Measurements from ENCODE around the gene LRCH4.

LRCH4 gene

GRCh38 chr7:100563100-100563564 is 22.8 kb downstream of the LRCH4 start:
- Histone ChIP-seq H3K27me3 (ENCODE audit: insufficient read depth, low read length, poor library complexity) (no peaks in the 10 kb centered on the region), H3K27ac (ENCODE audit: low read length) (no peak overlapping the region), H3K9ac (ENCODE audit: low read depth, low read length) (no peak overlapping the region), H4K20me1 (ENCODE audit: insufficient read depth, low read length) (peaks cover 14% of the 10 kb centered on the region), H2AFZ (ENCODE audit: low read depth, low read length) (no peak overlapping the region), H3K36me3 (ENCODE audit: insufficient read depth, low read length) (peaks cover 20% of the 10 kb centered on the region), H3K4me3 (ENCODE audit: low read depth in 1 of 2, low read length in 2 of 2) (no peak overlapping the region), H3K4me2 (ENCODE audit: insufficient read depth, low read length) (no peak overlapping the region), H3K4me1 (ENCODE audit: insufficient read depth, low read length) (peaks cover 3% of the 10 kb centered on the region; the same call in 1 of the 2 replicates), H3K79me2 (ENCODE audit: insufficient read depth, low read length) (no peaks in the 10 kb centered on the region), H3K9me3 (ENCODE audit: insufficient read depth, low read length, severe bottlenecking) (no peaks in the 10 kb centered on the region)
- TF ChIP-seq CTCF (IDR thresholded peaks at IDR 0.05; ENCODE audit: borderline replicate concordance, extremely low read depth, low read length, poor library complexity, severe bottlenecking) = no peak
- TF ChIP-seq EZH2 (IDR thresholded peaks at IDR 0.05; ENCODE audit: borderline replicate concordance, low read depth, low read length, severe bottlenecking) = no peak
- ATAC-seq (ENCODE audit: insufficient read depth, low read depth) (no peak), DNase-seq (no peak)

- DNase-seq (no peak), ATAC-seq (ENCODE audit: insufficient read depth, low read depth) (no peak)
- Histone ChIP-seq H2AFZ (ENCODE audit: low read depth, low read length) (no peak overlapping the region), H3K79me2 (ENCODE audit: insufficient read depth, low read length) (no peaks in the 10 kb centered on the region), H3K36me3 (ENCODE audit: insufficient read depth, low read length) (peaks cover 20% of the 10 kb centered on the region), H3K4me2 (ENCODE audit: insufficient read depth, low read length) (no peak overlapping the region), H3K4me1 (ENCODE audit: insufficient read depth, low read length) (peaks cover 3% of the 10 kb centered on the region; the same call in 1 of the 2 replicates), H4K20me1 (ENCODE audit: insufficient read depth, low read length) (peaks cover 8% of the 10 kb centered on the region), H3K27ac (ENCODE audit: low read length) (no peak overlapping the region), H3K9me3 (ENCODE audit: insufficient read depth, low read length, severe bottlenecking) (no peaks in the 10 kb centered on the region), H3K9ac (ENCODE audit: low read depth, low read length) (no peak overlapping the region), H3K4me3 (ENCODE audit: low read depth in 1 of 2, low read length in 2 of 2) (no peak overlapping the region), H3K27me3 (ENCODE audit: insufficient read depth, low read length, poor library complexity) (no peaks in the 10 kb centered on the region)
- TF ChIP-seq CTCF (IDR thresholded peaks at IDR 0.05; ENCODE audit: borderline replicate concordance, extremely low read depth, low read length, poor library complexity, severe bottlenecking) (no peak), EZH2 (IDR thresholded peaks at IDR 0.05; ENCODE audit: borderline replicate concordance, low read depth, low read length, severe bottlenecking) (no peak)
These were observed 23.5 kb downstream of the LRCH4 start for GRCh38 chr7:100562195-100563099.

GRCh38 chr7:100561491-100562194 is 24.3 kb downstream of the LRCH4 start:
- no peak overlapping the region for H3K27ac ChIP-seq (ENCODE audit: low read length)
- no peak overlapping the region for H3K9ac ChIP-seq (ENCODE audit: low read depth, low read length)
- no peaks in the 10 kb centered on the region for H3K27me3 ChIP-seq (ENCODE audit: insufficient read depth, low read length, poor library complexity)
- H3K4me3 ChIP-seq (ENCODE audit: low read depth in 1 of 2, low read length in 2 of 2) = no peak overlapping the region
- ATAC-seq (ENCODE audit: insufficient read depth, low read depth) (no peak), DNase-seq (no peak)
- H3K9me3 ChIP-seq (ENCODE audit: insufficient read depth, low read length, severe bottlenecking) = no peaks in the 10 kb centered on the region
- H2AFZ ChIP-seq (ENCODE audit: low read depth, low read length) = no peak overlapping the region
- H3K36me3 ChIP-seq (ENCODE audit: insufficient read depth, low read length) = peaks cover 22% of the 10 kb centered on the region
- H3K4me1 ChIP-seq (ENCODE audit: insufficient read depth, low read length) = peaks cover 3% of the 10 kb centered on the region; the same call in 1 of the 2 replicates
- no peaks in the 10 kb centered on the region for H3K79me2 ChIP-seq (ENCODE audit: insufficient read depth, low read length)
- TF ChIP-seq EZH2 (IDR thresholded peaks at IDR 0.05; ENCODE audit: borderline replicate concordance, low read depth, low read length, severe bottlenecking) = no peak
- no peak for TF ChIP-seq CTCF (IDR thresholded peaks at IDR 0.05; ENCODE audit: borderline replicate concordance, extremely low read depth, low read length, poor library complexity, severe bottlenecking)
- H4K20me1 ChIP-seq (ENCODE audit: insufficient read depth, low read length) = 0 out of 2 replicates have a peak, but pooled peaks cover 5% of the 10 kb centered on the region
- H3K4me2 ChIP-seq (ENCODE audit: insufficient read depth, low read length) = no peak overlapping the region
